Stimulated activated CD4-positive, alpha-beta T cell treated with anti-CD3 and anti-CD28 coated beads, Interleukin-2, amount 100 ng/mL, for 24 hours (primary cell): Measurements from ENCODE around the gene KDM2B.

ENCODE experiments used
- DNase-seq, 2 donors: peaks; one replicate each; pipeline ENCODE4 v3.0.0-alpha.2; 2020

The KDM2B gene

GRCh38 chr12:121525411-121525810 is 55.4 kb downstream of the KDM2B start:
- no peak for DNase-seq

- no peak for DNase-seq
Measured at GRCh38 chr12:121524196-121524916, 56.5 kb downstream of the KDM2B start.

- DNase-seq, result no peak
Measured at GRCh38 chr12:121523741-121524140, 57.1 kb downstream of the KDM2B start.

GRCh38 chr12:121522971-121523370 is 57.9 kb downstream of the KDM2B start:
- no peak for DNase-seq

- no peak for DNase-seq
Measured at GRCh38 chr12:121520586-121521086, 60.2 kb downstream of the KDM2B start.

GRCh38 chr12:121520119-121520518 is 60.7 kb downstream of the KDM2B start:
- DNase-seq, result no peak

GRCh38 chr12:121519227-121519626 is 61.6 kb downstream of the KDM2B start:
- DNase-seq, result no peak

GRCh38 chr12:121518656-121519055 is 62.2 kb downstream of the KDM2B start:
- no peak for DNase-seq

- no peak for DNase-seq
Measured at GRCh38 chr12:121516437-121517011, 64.3 kb downstream of the KDM2B start.

- no peak for DNase-seq
Measured at GRCh38 chr12:121515615-121516014, 65.2 kb downstream of the KDM2B start.

- no peak for DNase-seq
Measured at GRCh38 chr12:121514184-121514742, 66.6 kb downstream of the KDM2B start.

- peak in 1 of 2 donors; percentile 36 for DNase-seq
Measured at GRCh38 chr12:121513464-121514183, 67.2 kb downstream of the KDM2B start.

- DNase-seq, result no peak
Measured at GRCh38 chr12:121512561-121512960, 68.3 kb downstream of the KDM2B start.

GRCh38 chr12:121511916-121512315 is 68.9 kb downstream of the KDM2B start:
- no peak for DNase-seq

GRCh38 chr12:121509339-121509738 is 71.5 kb downstream of the KDM2B start:
- DNase-seq, result no peak

- no peak for DNase-seq
Measured at GRCh38 chr12:121508533-121508932, 72.3 kb downstream of the KDM2B start.

GRCh38 chr12:121507984-121508383 is 72.8 kb downstream of the KDM2B start:
- no peak for DNase-seq

- no peak for DNase-seq
Measured at GRCh38 chr12:121507245-121507644, 73.6 kb downstream of the KDM2B start.

- no peak for DNase-seq
Measured at GRCh38 chr12:121505513-121505912, 75.3 kb downstream of the KDM2B start.

- no peak for DNase-seq
Measured at GRCh38 chr12:121504505-121504904, 76.3 kb downstream of the KDM2B start.

- no peak for DNase-seq
Measured at GRCh38 chr12:121503395-121503794, 77.4 kb downstream of the KDM2B start.

- DNase-seq, result no peak
Measured at GRCh38 chr12:121501946-121502345, 78.9 kb downstream of the KDM2B start.
